ENCODE measurements around the gene PRICKLE4. TPM values are rescaled to one million over a fixed set of nuclear protein-coding genes. Genes with fewer than 3 reads are reported as not detected.

The PRICKLE4 gene
- polyA plus RNA-seq, 1 experiment: 0.31 TPM

- ChIA-PET CTCF (interaction anchor here (0.9 to 5.9 kb wide), 9 partner anchors 11 to 407 kb away, joined by 3 to 49 read pairs (median 5); partner anchors contain the start of gene TOMM6), POLR2A (no interaction called here)
- no peak for DNase-seq (ENCODE audit: low read depth)
Measured at GRCh38 chr6:41774841-41775240, 5.7 kb upstream of the PRICKLE4 start.

GRCh38 chr6:41775293-41775882 is 5.2 kb upstream of the PRICKLE4 start:
- Histone ChIP-seq H3K4me3 (ENCODE audit: low read depth, low read length) (no peak overlapping the region), H3K27me3 (ENCODE audit: control insufficient read depth, insufficient read depth, low read length) (no peaks in the 10 kb centered on the region), H3K36me3 (ENCODE audit: control insufficient read depth, insufficient read depth, low read length) (peaks cover 27% of the 10 kb centered on the region)
- TF ChIP-seq, protein P1, sequence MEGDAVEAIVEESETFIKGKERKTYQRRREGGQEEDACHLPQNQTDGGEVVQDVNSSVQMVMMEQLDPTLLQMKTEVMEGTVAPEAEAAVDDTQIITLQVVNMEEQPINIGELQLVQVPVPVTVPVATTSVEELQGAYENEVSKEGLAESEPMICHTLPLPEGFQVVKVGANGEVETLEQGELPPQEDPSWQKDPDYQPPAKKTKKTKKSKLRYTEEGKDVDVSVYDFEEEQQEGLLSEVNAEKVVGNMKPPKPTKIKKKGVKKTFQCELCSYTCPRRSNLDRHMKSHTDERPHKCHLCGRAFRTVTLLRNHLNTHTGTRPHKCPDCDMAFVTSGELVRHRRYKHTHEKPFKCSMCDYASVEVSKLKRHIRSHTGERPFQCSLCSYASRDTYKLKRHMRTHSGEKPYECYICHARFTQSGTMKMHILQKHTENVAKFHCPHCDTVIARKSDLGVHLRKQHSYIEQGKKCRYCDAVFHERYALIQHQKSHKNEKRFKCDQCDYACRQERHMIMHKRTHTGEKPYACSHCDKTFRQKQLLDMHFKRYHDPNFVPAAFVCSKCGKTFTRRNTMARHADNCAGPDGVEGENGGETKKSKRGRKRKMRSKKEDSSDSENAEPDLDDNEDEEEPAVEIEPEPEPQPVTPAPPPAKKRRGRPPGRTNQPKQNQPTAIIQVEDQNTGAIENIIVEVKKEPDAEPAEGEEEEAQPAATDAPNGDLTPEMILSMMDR (IDR thresholded peaks at IDR 0.05; ENCODE audit: insufficient read depth, low read depth, low read length): no peak
- POLR2A ChIA-PET: no interaction called here
- DNase-seq (ENCODE audit: low read depth): no peak
- CTCF ChIA-PET: interaction anchor here (0.6 to 5.9 kb wide), 17 partner anchors 10 to 407 kb away, joined by 3 to 49 read pairs (median 3); partner anchors contain the start of gene TOMM6

More at GRCh38 chr6:41774841-41775240, 5.7 kb upstream of the PRICKLE4 start:
- H3K36me3 ChIP-seq (ENCODE audit: control insufficient read depth, insufficient read depth, low read length): peaks cover 27% of the 10 kb centered on the region
- no peaks in the 10 kb centered on the region for H3K27me3 ChIP-seq (ENCODE audit: control insufficient read depth, insufficient read depth, low read length)
- TF ChIP-seq, protein P1 (IDR thresholded peaks at IDR 0.05; ENCODE audit: insufficient read depth, low read depth, low read length): no peak
- H3K4me3 ChIP-seq (ENCODE audit: low read depth, low read length): no peak overlapping the region

- no peaks in the 10 kb centered on the region for H3K27me3 ChIP-seq (ENCODE audit: control insufficient read depth, insufficient read depth, low read length)
- TF ChIP-seq, protein P1 (IDR thresholded peaks at IDR 0.05; ENCODE audit: insufficient read depth, low read depth, low read length): no peak
- DNase-seq (ENCODE audit: low read depth): no peak
- peaks cover 14% of the 10 kb centered on the region for H3K36me3 ChIP-seq (ENCODE audit: control insufficient read depth, insufficient read depth, low read length)
- ChIA-PET POLR2A (interaction anchor here (1.1 kb wide), 1 partner anchor 43 kb away, joined by 5 read pairs; no protein-coding TSS in a partner anchor), CTCF (interaction anchor here (0.9 to 5.9 kb wide), 11 partner anchors 8 to 410 kb away, joined by 3 to 49 read pairs (median 4); partner anchors contain the start of genes TFEB and TOMM6)
- no peak overlapping the region for H3K4me3 ChIP-seq (ENCODE audit: low read depth, low read length)
Measured at GRCh38 chr6:41777551-41778285, 2.9 kb upstream of the PRICKLE4 start.

DNA sequence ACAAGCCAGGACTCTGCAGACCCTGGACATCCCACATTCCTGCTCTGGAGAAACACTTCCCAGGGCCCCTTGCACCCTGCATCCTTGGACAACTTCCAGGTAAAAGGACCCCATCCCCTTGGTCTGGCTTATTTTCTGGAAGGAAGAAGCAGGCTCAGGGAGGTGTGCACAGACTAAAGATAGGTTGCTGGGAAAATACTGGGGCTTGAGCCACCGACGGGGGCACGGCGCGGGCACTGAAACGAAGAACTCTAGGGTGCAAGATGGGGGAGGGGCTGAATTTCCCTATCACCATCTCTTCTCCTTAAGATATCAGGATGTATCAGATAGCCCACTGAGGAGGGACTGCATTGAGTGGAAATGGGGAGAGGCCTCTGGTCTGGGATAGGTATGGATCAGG is 1.7 kb upstream of the PRICKLE4 start:
- POLR2A ChIA-PET: interaction anchor here (0.7 kb wide), 1 partner anchor 402 kb away, joined by 3 read pairs; no protein-coding TSS in a partner anchor
- CTCF ChIA-PET: interaction anchor here (0.9 to 5.9 kb wide), 8 partner anchors 7 to 411 kb away, joined by 3 to 49 read pairs (median 4); partner anchors contain the start of genes TFEB and TOMM6
- peak overlapping the region; percentile 74 for H3K4me3 ChIP-seq (ENCODE audit: low read depth, low read length)
- TF ChIP-seq, protein P1 (IDR thresholded peaks at IDR 0.05; ENCODE audit: insufficient read depth, low read depth, low read length): no peak
- H3K27me3 ChIP-seq (ENCODE audit: control insufficient read depth, insufficient read depth, low read length): no peaks in the 10 kb centered on the region
- peaks cover 11% of the 10 kb centered on the region for H3K36me3 ChIP-seq (ENCODE audit: control insufficient read depth, insufficient read depth, low read length)
- DNase-seq (ENCODE audit: low read depth): no peak

GRCh38 chr6:41779336-41779735 is 1.2 kb upstream of the PRICKLE4 start:
- peaks cover 11% of the 10 kb centered on the region for H3K36me3 ChIP-seq (ENCODE audit: control insufficient read depth, insufficient read depth, low read length)
- ChIA-PET CTCF (interaction anchor here (1.0 to 1.3 kb wide), 5 partner anchors 45 to 412 kb away, joined by 3 to 4 read pairs (median 3); no protein-coding TSS in a partner anchor), POLR2A (interaction anchor here (0.6 kb wide), 1 partner anchor 163 kb away, joined by 8 read pairs; no protein-coding TSS in a partner anchor)
- DNase-seq (ENCODE audit: low read depth): no peak
- TF ChIP-seq, protein P1 (IDR thresholded peaks at IDR 0.05; ENCODE audit: insufficient read depth, low read depth, low read length): no peak
- peak overlapping the region; percentile 74 for H3K4me3 ChIP-seq (ENCODE audit: low read depth, low read length)
- H3K27me3 ChIP-seq (ENCODE audit: control insufficient read depth, insufficient read depth, low read length): no peaks in the 10 kb centered on the region
